Measurements from ENCODE around the gene RRP1.

GRCh38 chr21:43832158-43832550, 42.8 kb downstream of the RRP1 start:
- TF ChIP-seq POLR2AphosphoS5 (IDR thresholded peaks at IDR 0.05; ENCODE audit: borderline replicate concordance, low read depth, low read length) (no peak), EZH2 (IDR thresholded peaks at IDR 0.05) (no peak), FOXP2 (optimal IDR thresholded peaks at IDR 0.05; ENCODE audit: control extremely low read depth, extremely low read length, insufficient read depth) (no peak)

All from SK-N-MC (cell line).